ENCODE data around the gene REC114. TPM values are rescaled to one million over a fixed set of nuclear protein-coding genes. Genes with fewer than 3 reads are reported as not detected.
"Not testable (repeated sequence)": the region's sequence is repeated elsewhere in the genome, so short reads cannot be mapped to it uniquely, and the experiment has no call there.

The REC114 gene
- total RNA-seq, 4 donors from 2014 or later, result not detected

GRCh38 chr15:73437543-73438109 lies 5.3 kb upstream of the REC114 start:
- no peak for DNase-seq (ENCODE audit: low spot score)
- TF ChIP-seq, protein P1, sequence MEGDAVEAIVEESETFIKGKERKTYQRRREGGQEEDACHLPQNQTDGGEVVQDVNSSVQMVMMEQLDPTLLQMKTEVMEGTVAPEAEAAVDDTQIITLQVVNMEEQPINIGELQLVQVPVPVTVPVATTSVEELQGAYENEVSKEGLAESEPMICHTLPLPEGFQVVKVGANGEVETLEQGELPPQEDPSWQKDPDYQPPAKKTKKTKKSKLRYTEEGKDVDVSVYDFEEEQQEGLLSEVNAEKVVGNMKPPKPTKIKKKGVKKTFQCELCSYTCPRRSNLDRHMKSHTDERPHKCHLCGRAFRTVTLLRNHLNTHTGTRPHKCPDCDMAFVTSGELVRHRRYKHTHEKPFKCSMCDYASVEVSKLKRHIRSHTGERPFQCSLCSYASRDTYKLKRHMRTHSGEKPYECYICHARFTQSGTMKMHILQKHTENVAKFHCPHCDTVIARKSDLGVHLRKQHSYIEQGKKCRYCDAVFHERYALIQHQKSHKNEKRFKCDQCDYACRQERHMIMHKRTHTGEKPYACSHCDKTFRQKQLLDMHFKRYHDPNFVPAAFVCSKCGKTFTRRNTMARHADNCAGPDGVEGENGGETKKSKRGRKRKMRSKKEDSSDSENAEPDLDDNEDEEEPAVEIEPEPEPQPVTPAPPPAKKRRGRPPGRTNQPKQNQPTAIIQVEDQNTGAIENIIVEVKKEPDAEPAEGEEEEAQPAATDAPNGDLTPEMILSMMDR (IDR thresholded peaks at IDR 0.05), result no peak
- no peak for ATAC-seq (ENCODE audit: low FRiP score)

DNA sequence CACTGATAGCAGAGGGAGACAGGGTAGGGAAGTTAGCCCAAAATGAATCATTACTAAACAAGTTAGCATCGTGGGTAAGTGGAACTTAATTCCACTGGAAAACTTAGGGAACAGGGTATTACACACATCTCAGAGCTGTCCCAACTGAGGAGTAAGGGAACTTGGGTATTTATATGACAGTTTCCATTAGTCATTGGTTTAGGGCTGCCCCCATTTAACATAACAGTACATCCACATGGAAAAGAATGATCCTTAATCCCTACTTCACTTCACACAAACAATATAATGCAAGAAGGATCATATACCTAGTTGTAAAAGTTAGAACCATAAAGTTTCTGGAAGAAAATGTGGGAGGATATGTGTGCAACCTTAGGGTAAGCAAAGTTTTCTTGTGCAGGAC lies 4.3 kb upstream of the REC114 start:
- no peak for DNase-seq (ENCODE audit: low spot score)
- no peak for ATAC-seq (ENCODE audit: low FRiP score)
- TF ChIP-seq, protein P1 (IDR thresholded peaks at IDR 0.05), result no peak

DNA sequence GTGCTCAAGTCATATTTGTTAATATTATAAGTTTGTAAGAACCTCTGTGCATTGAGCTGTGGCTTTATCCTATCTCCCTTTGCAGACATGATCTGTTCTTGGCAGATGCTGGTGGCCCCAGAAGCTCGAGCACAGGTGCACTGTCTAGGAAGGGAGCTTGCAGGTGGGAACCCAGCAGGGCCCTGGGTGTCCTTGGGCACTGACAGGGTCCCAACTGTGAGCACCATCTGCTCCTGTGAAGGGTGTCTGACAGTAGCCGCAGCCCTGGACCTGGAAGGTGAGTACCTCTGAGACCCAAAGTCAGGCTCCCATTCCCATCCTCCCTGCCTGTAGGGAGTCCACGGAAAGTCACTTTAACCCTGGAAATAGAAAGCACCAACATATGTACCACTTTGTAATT lies 2.4 kb upstream of the REC114 start:
- no peak for ATAC-seq (ENCODE audit: low FRiP score)
- TF ChIP-seq, protein P1 (IDR thresholded peaks at IDR 0.05), result no peak
- DNase-seq (ENCODE audit: low spot score), result no peak

- ATAC-seq (ENCODE audit: low FRiP score) (no peak), DNase-seq (ENCODE audit: low spot score) (no peak)
- TF ChIP-seq, protein P1 (IDR thresholded peaks at IDR 0.05), result no peak
These were observed 543 bp upstream of the REC114 start for GRCh38 chr15:73442421-73442820.

GRCh38 chr15:73447471-73447870 lies 4.5 kb downstream of the REC114 start:
- not testable (repeated sequence) for DNase-seq (ENCODE audit: low spot score); ATAC-seq (ENCODE audit: low FRiP score)

DNA sequence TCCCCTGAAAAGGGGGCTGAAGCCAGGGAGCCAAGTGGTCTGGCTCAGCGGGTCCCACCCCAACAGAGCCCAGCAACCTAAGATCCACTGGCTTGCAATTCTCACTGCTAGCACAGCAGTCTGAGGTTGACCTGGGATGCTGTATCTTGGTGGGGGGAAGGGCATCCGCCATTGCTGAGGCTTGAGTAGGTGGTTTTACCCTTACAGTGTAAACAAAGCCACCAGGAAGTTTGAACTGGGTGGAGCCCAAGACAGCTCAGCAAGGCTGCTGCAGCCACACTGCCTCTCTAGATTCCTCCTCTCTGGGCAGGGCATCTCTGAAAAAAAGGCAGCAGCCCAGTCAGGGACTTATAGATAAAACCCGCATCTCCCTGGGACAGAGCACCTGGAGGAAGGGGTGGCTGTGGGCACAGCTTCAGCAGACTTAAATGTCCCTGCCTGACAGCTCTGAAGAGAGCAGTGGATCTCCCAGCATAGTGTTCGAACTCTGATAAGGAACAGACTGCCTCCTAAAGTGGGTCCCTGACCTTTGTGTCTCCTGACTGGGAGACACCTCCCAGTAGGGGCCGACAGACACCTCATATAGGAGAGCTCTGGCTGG lies 5.3 kb downstream of the REC114 start:
- not testable (repeated sequence) for DNase-seq (ENCODE audit: low spot score); ATAC-seq (ENCODE audit: low FRiP score)

DNA sequence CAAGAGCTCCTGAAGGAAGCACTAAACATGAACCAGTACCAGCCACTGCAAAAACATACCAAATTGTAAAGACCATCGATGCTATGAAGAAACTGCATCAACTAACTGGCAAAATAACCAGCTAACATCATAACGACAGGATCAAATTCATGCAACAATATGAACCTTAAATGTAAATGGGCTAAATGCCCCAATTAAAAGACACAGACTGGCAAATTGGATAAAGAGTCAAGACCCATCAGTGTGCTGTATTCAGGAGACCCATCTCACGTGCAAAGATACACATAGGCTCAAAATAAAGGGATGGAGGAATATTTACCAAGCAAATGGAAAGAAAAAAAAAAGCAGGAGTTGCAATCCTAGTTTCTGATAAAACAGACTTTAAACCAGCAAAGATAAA lies 7.0 kb downstream of the REC114 start:
- not testable (repeated sequence) for DNase-seq (ENCODE audit: low spot score)

GRCh38 chr15:73454096-73454495 lies 11.1 kb downstream of the REC114 start:
- no peak for ATAC-seq (ENCODE audit: low FRiP score)
- TF ChIP-seq, protein P1 (IDR thresholded peaks at IDR 0.05), result no peak
- DNase-seq (ENCODE audit: low spot score), result no peak

More for the DNA sequence above, 7.0 kb downstream of the REC114 start:
- ATAC-seq (ENCODE audit: low FRiP score), result not testable (repeated sequence)

- no peak for ATAC-seq (ENCODE audit: low FRiP score)
- DNase-seq (ENCODE audit: low spot score), result no peak
- TF ChIP-seq, protein P1 (IDR thresholded peaks at IDR 0.05), result no peak
These were observed 12.9 kb downstream of the REC114 start for GRCh38 chr15:73455876-73456275.
